Ishikawa (cell line): ENCODE results near the gene CPED1.

Experiments used
- MAX ChIP-seq: IDR thresholded peaks from 2 replicates; pipeline ENCODE4 v1.6.1; 2012
- RAD21 ChIP-seq: IDR thresholded peaks from 2 replicates; pipeline ENCODE4 v1.6.1; 2012; ENCODE audit warnings: low read depth
- TCF12 ChIP-seq: IDR thresholded peaks from 2 replicates; pipeline ENCODE4 v1.6.1; 2012; ENCODE audit warnings: low read depth
- ZBTB7A ChIP-seq: IDR thresholded peaks from 2 replicates; pipeline ENCODE4 v1.6.1; 2012; ENCODE audit warnings: low read depth

- TF ChIP-seq RAD21 (no peak), TCF12 (no peak), ZBTB7A (no peak), MAX (no peak)
Observed at GRCh38 chr7:121192834-121193233, 204.3 kb downstream of the CPED1 start.
